Sciatic nerve (tissue), 2 donors: ENCODE data around the gene SMURF1. TPM values are rescaled to one million over a fixed set of nuclear protein-coding genes. Genes with fewer than 3 reads are reported as not detected.

Source experiments
- ATAC-seq: fragments of 200-7000 bp; cut with Tn5 transposase; one replicate; pipeline ENCODE4 v1.9.1; 2020; ENCODE audit warnings: mild to moderate bottlenecking, moderate library complexity
- DNase-seq: peaks from one replicate; pipeline ENCODE4 v3.0.0-alpha.2; 2020; ENCODE audit warnings: low spot score
- intact Hi-C: fragments of 100-400 bp; cut with DNase I; formaldehyde crosslinking; loops from one replicate; pipeline ENCODE4 v1.14.2; 2022
- total RNA-seq: library from RNA; stranded (reverse); fragmentation: NEBNext Ultra II Directional; extraction: Animal tissue kit (Norgen Biotek cat#: 25700); gene quantifications from one replicate; pipeline ENCODE4 v1.2.1, GENCODE V29; 2021
- donor health status: DM: no; HTN: no; CAD: no.
- donor health status: DM: no; HTN: no; CAD: no.

SMURF1 gene
- total RNA-seq, 1 donor from 2014 or later: 37.0 TPM

- ATAC-seq: no peak
- no peak for DNase-seq
- intact Hi-C loops: no loop called here
These were observed 124.1 kb downstream of the SMURF1 start for GRCh38 chr7:99019523-99020412.

GRCh38 chr7:99016196-99016595, 127.7 kb downstream of the SMURF1 start:
- peak; percentile 23 for DNase-seq
- intact Hi-C loops: no loop called here

GRCh38 chr7:99014113-99014985, 129.6 kb downstream of the SMURF1 start:
- ATAC-seq (no peak), DNase-seq (peak; percentile 55)
- intact Hi-C loops: no loop called here

More at GRCh38 chr7:99016196-99016595, 127.7 kb downstream of the SMURF1 start:
- no peak for ATAC-seq

- DNase-seq (peak; percentile 45), ATAC-seq (no peak)
- intact Hi-C loops: no loop called here
These were observed 130.4 kb downstream of the SMURF1 start for GRCh38 chr7:99013266-99014112.

GRCh38 chr7:99012722-99013121, 131.2 kb downstream of the SMURF1 start:
- peak; percentile 12 for DNase-seq
- ATAC-seq: no peak
- intact Hi-C loops: no loop called here

GRCh38 chr7:99011706-99012404, 132.1 kb downstream of the SMURF1 start:
- intact Hi-C loops: no loop called here
- no peak for ATAC-seq
- DNase-seq: peak; percentile 53

- no peak for ATAC-seq
- DNase-seq: no peak
- intact Hi-C loops: no loop called here
These were observed 132.6 kb downstream of the SMURF1 start for GRCh38 chr7:99011341-99011705.

GRCh38 chr7:99010281-99010680, 133.6 kb downstream of the SMURF1 start:
- no peak for ATAC-seq
- peak; percentile 35 for DNase-seq
- intact Hi-C loops: no loop called here

GRCh38 chr7:99008921-99009530, 134.9 kb downstream of the SMURF1 start:
- no peak for ATAC-seq
- DNase-seq: peak; percentile 37
- intact Hi-C loops: no loop called here

GRCh38 chr7:99008181-99008631, 135.7 kb downstream of the SMURF1 start:
- intact Hi-C loops: no loop called here
- no peak for DNase-seq
- no peak for ATAC-seq

GRCh38 chr7:99006739-99007424, 137.0 kb downstream of the SMURF1 start:
- ATAC-seq (no peak), DNase-seq (no peak)
- intact Hi-C loops: no loop called here

GRCh38 chr7:99005776-99006175, 138.1 kb downstream of the SMURF1 start:
- ATAC-seq (no peak), DNase-seq (no peak)
- intact Hi-C loops: no loop called here

- ATAC-seq: no peak
- intact Hi-C loops: no loop called here
- no peak for DNase-seq
These were observed 139.0 kb downstream of the SMURF1 start for GRCh38 chr7:99004781-99005500.

- ATAC-seq (peak; percentile 21), DNase-seq (no peak)
- intact Hi-C loops: no loop called here
These were observed 139.7 kb downstream of the SMURF1 start for GRCh38 chr7:99004216-99004615.

- ATAC-seq (no peak), DNase-seq (no peak)
- intact Hi-C loops: no loop called here
These were observed 140.5 kb downstream of the SMURF1 start for GRCh38 chr7:99003419-99003818.

- DNase-seq: no peak
- intact Hi-C loops: no loop called here
- ATAC-seq: no peak
These were observed 141.1 kb downstream of the SMURF1 start for GRCh38 chr7:99002827-99003212.
